ENCODE results near the gene TGFB3. TPM values are rescaled to one million over a fixed set of nuclear protein-coding genes. Genes with fewer than 3 reads are reported as not detected.

The TGFB3 gene
- total and polyA plus RNA-seq, 12 donors: 12.7 to 102 (median 45.0) TPM

DNA sequence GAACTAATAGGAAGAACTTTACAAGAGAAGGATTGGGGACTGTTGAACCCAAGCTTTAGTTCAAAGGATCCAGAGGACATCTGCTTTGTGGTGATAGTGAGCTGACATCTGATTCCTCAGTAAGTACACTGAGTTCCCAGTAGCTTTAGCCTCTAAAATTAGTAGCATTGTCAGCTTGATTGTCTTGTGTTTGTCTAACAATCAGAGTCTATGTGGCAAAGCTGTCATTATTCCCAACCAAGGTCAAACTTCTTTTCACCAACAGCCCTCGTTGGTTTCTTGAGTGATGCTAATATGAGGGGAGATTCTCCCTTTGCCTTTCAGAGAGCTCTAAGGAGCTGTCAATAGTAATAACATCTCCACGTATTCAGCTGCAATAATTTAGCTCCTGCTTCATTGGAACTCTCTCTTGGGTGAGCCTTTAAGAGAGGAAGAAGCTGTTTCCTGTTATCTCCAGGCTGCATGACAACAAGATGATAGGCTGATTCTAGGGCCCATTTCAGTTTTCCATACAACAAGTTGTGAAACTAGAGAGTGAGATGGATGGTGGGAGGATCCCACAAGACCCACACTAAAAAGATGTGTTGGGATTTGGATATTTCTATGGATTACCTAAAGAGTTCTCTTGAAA is 46.7 kb downstream of the TGFB3 start:
- Histone ChIP-seq H3K36me3 (replicated peaks in 1 of 2) (no peaks in the 10 kb centered on the region), H3K4me1 (replicated peaks in 1 of 2) (no peaks in the 10 kb centered on the region), H3K27ac (peak overlapping the region in 1 of 5 donors; percentile 9), H3K4me3 (no peak overlapping the region), H3K27me3 (no peaks in the 10 kb centered on the region), H3K9me3 (replicated peaks in 1 of 3) (no peaks in the 10 kb centered on the region)
- TF ChIP-seq POLR2A (IDR thresholded peaks at IDR 0.05): no peak
- TF ChIP-seq, protein P1, sequence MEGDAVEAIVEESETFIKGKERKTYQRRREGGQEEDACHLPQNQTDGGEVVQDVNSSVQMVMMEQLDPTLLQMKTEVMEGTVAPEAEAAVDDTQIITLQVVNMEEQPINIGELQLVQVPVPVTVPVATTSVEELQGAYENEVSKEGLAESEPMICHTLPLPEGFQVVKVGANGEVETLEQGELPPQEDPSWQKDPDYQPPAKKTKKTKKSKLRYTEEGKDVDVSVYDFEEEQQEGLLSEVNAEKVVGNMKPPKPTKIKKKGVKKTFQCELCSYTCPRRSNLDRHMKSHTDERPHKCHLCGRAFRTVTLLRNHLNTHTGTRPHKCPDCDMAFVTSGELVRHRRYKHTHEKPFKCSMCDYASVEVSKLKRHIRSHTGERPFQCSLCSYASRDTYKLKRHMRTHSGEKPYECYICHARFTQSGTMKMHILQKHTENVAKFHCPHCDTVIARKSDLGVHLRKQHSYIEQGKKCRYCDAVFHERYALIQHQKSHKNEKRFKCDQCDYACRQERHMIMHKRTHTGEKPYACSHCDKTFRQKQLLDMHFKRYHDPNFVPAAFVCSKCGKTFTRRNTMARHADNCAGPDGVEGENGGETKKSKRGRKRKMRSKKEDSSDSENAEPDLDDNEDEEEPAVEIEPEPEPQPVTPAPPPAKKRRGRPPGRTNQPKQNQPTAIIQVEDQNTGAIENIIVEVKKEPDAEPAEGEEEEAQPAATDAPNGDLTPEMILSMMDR (IDR thresholded peaks at IDR 0.05): no peak
- no peak for DNase-seq
- 65 to 74% (median 69%) methylated on average over 2 of the region's 2 CpGs for WGBS, 4 donors
- intact Hi-C loops (cut with DNase I): no loop called here

DNA sequence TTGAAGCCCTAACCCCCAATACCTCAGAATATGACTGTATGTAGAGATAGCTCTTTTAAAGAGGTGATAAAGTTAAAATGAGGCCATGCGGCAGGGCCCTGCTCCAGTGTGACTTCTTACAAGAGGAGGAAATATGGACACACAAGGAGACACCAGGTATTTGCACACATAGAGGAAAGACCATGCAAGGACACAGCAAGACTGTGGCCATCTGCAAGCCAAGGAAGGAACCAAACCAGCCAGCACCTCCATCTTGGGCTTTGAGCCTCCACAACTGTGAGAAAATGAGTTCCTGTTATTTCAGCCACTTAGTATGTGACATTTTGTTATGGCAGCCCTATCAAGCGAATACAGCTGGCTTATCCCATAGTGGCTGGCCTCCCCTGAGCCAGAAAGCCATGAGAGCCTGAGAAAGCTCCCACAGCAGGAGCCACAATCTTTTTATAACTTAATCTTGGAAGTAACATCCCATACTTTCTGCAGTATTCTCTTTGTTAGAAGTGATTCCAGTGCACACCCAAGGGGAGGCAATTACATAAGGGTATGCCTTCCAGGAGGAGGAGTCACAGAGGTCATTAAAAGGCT is 48.0 kb downstream of the TGFB3 start:
- no peak overlapping the region for H3K27ac ChIP-seq
- TF ChIP-seq, protein P1 (IDR thresholded peaks at IDR 0.05): no peak
- TF ChIP-seq POLR2A (IDR thresholded peaks at IDR 0.05): no peak
- no peak for DNase-seq
- H3K4me3 ChIP-seq: no peak overlapping the region
- WGBS, 4 donors: 45 to 52% (median 48%) methylated on average over 2 of the region's 2 CpGs
- H3K27me3 ChIP-seq: no peaks in the 10 kb centered on the region
- H3K4me1 ChIP-seq (replicated peaks in 1 of 2): no peaks in the 10 kb centered on the region
- intact Hi-C loops (cut with DNase I): no loop called here
- no peaks in the 10 kb centered on the region for H3K36me3 ChIP-seq (replicated peaks in 1 of 2)
- no peaks in the 10 kb centered on the region for H3K9me3 ChIP-seq (replicated peaks in 1 of 3)

DNA sequence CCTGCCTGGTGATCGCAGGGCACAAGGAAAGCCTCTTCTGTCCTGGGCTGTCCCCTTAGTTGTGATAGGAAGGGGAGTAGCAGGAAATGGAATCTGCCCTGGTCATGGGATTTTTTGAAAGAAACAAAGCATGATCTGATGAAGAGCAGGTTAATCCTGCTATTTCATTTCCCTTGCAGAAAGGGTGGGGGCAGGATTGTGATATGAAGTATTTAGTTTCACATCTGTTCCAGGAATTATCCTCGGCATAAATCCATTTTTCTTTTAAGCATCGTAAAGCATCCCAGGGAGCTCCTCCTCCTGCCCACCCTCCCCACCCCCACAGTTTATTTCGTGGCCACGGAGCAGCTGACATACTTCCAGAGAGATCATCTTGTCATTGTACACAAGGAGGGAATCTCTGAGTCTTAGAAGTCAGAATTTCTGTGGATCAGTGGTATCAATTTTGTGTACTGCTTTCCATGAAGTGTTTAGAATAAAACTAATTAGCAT is 53.1 kb downstream of the TGFB3 start:
- DNase-seq: no peak
- Histone ChIP-seq H3K4me3 (no peak overlapping the region), H3K27ac (peak overlapping the region in 1 of 5 donors; percentile 13), H3K27me3 (no peaks in the 10 kb centered on the region), H3K36me3 (replicated peaks in 1 of 2) (no peaks in the 10 kb centered on the region), H3K4me1 (replicated peaks in 1 of 2) (no peaks in the 10 kb centered on the region), H3K9me3 (replicated peaks in 1 of 3) (no peaks in the 10 kb centered on the region)
- intact Hi-C loops (cut with DNase I): no loop called here
- 39 to 66% (median 64%) methylated on average over 5 of the region's 5 CpGs for WGBS, 4 donors
- TF ChIP-seq, protein P1 (IDR thresholded peaks at IDR 0.05): no peak
- no peak for TF ChIP-seq POLR2A (IDR thresholded peaks at IDR 0.05)

DNA sequence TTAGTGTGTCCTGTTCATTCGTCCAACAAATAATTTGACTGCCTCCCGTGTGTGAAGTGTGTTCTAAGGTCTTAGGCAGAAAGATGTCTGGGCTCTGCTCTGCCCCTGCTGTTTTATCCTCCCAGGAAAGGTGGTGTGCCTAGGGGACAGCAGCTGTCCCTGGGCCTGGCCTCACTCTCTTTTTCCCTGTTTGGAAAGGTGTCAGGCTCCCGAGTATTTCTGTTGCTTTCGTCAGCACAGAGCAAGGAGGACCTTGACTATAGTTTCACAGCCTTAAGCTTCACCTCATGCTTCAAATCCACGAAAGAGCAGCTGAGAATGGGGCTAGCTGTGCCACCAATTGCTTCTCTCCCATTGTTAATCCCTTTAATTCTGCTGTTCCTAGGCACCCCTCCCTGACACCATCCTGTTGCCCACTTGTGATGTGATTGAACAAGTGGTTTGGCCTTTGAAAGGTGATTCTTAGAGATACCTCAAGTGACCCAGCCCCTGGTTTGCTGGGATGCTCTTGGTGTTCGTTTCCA is 54.2 kb downstream of the TGFB3 start:
- Histone ChIP-seq H3K4me1 (replicated peaks in 1 of 2) (no peaks in the 10 kb centered on the region), H3K27me3 (no peaks in the 10 kb centered on the region), H3K36me3 (replicated peaks in 1 of 2) (no peaks in the 10 kb centered on the region), H3K9me3 (replicated peaks in 1 of 3) (no peaks in the 10 kb centered on the region), H3K27ac (no peak overlapping the region), H3K4me3 (no peak overlapping the region)
- no peak for DNase-seq
- 75 to 80% (median 78%) methylated on average over 6 of the region's 6 CpGs for WGBS, 4 donors
- intact Hi-C loops (cut with DNase I): no loop called here
- TF ChIP-seq, protein P1 (IDR thresholded peaks at IDR 0.05): no peak
- TF ChIP-seq POLR2A (IDR thresholded peaks at IDR 0.05): no peak

Measured in adrenal gland (tissue), 12 donors.